GM19099 (cell line): ENCODE data around the gene CNGB1.

Source experiments
- POLR2A ChIP-seq: IDR thresholded peaks from 3 replicates; pipeline ENCODE4 v1.6.1; 2011; ENCODE audit warnings: low read depth; ENCODE audit not compliant: insufficient read length; ENCODE audit errors: extremely low read depth

Gene CNGB1

GRCh38 chr16:57999971-58000705 lies 29.2 kb upstream of the CNGB1 start, which contains the start of gene ZNF319:
Gene ZNF319, minus strand, starts transcription at chr16:58000672. Its CDS starts 2,407 bp downstream, at chr16:57998265.
- no peak for TF ChIP-seq POLR2A

GRCh38 chr16:57999366-57999970 lies 28.5 kb upstream of the CNGB1 start:
- TF ChIP-seq POLR2A, result no peak

GRCh38 chr16:57998992-57999365 lies 28.1 kb upstream of the CNGB1 start:
- no peak for TF ChIP-seq POLR2A

GRCh38 chr16:57998486-57998885 lies 27.6 kb upstream of the CNGB1 start:
- no peak for TF ChIP-seq POLR2A

- TF ChIP-seq POLR2A, result no peak
These were observed 26.8 kb upstream of the CNGB1 start for GRCh38 chr16:57997528-57998265.

GRCh38 chr16:57997176-57997527 lies 26.2 kb upstream of the CNGB1 start:
- TF ChIP-seq POLR2A, result no peak

- no peak for TF ChIP-seq POLR2A
These were observed 25.7 kb upstream of the CNGB1 start for GRCh38 chr16:57996406-57997175.

- TF ChIP-seq POLR2A, result no peak
These were observed 24.9 kb upstream of the CNGB1 start for GRCh38 chr16:57995721-57996405.

- no peak for TF ChIP-seq POLR2A
These were observed 23.9 kb upstream of the CNGB1 start for GRCh38 chr16:57994778-57995177.

GRCh38 chr16:57994361-57994760 lies 23.4 kb upstream of the CNGB1 start:
- TF ChIP-seq POLR2A, result no peak

- TF ChIP-seq POLR2A, result no peak
These were observed 23.0 kb upstream of the CNGB1 start for GRCh38 chr16:57993897-57994296.

GRCh38 chr16:57993438-57993837 lies 22.5 kb upstream of the CNGB1 start:
- TF ChIP-seq POLR2A, result no peak

- no peak for TF ChIP-seq POLR2A
These were observed 21.2 kb upstream of the CNGB1 start for GRCh38 chr16:57992084-57992483.

- TF ChIP-seq POLR2A, result no peak
These were observed 20.7 kb upstream of the CNGB1 start for GRCh38 chr16:57991551-57992059.

GRCh38 chr16:57988929-57989328 lies 18.0 kb upstream of the CNGB1 start:
- TF ChIP-seq POLR2A, result no peak
